ENCODE measurements around the gene PHF24. TPM values are rescaled to one million over a fixed set of nuclear protein-coding genes. Genes with fewer than 3 reads are reported as not detected.

Gene PHF24
- polyA plus RNA-seq, 1 of the 3 experiments (the other 2 are of a cell fraction), result not detected

GRCh38 chr9:34996905-34997279 lies 38.8 kb downstream of the PHF24 start:
- Histone ChIP-seq H3K4me1 (ENCODE audit: control insufficient read depth in 1 of 2, insufficient read depth in 2 of 2, low read depth in 1 of 2, low read length in 1 of 2) (peaks cover 21 to 30% of the 10 kb centered on the region in 2 experiments), H3F3A (replicated peaks; ENCODE audit: insufficient read depth) (peaks cover 21% of the 10 kb centered on the region), H3K4me2 (no peak overlapping the region), H3K9ac (no peak overlapping the region), H2AFZ (ENCODE audit: low read depth) (no peak overlapping the region), H4K20me1 (ENCODE audit: insufficient read depth) (no peaks in the 10 kb centered on the region), H3K36me3 (replicated peaks in 1 of 2; ENCODE audit: control insufficient read depth in 1 of 2, insufficient read depth in 2 of 2, low read length in 1 of 2) (peaks cover 7 to 24% of the 10 kb centered on the region in 2 experiments), H3K4me3 (ENCODE audit: low read depth in 2 of 2, low read length in 1 of 2) (no peak overlapping the region), H3K9me2 (no peaks in the 10 kb centered on the region), H3K79me2 (ENCODE audit: insufficient read depth) (no peaks in the 10 kb centered on the region), H3K27ac (ENCODE audit: low read depth in 2 of 2, low read length in 1 of 2) (no peak overlapping the region), H3K9me3 (no peaks in the 10 kb centered on the region), H3K27me3 (ENCODE audit: insufficient read depth) (no peaks in the 10 kb centered on the region)
- ChIA-PET CTCF (interaction anchor here (1.2 to 5.3 kb wide), 5 partner anchors 13 to 236 kb away, joined by 3 to 54 read pairs (median 7); partner anchors contain the start of gene PIGO), POLR2A (no interaction called here)
- 97% methylated on average over 10 of the region's 10 CpGs for WGBS (ENCODE audit: low lambda C conversion rate)
- no peak for TF ChIP-seq RCOR1 (IDR thresholded peaks at IDR 0.05; ENCODE audit: low read length)
- TF ChIP-seq MAX (IDR thresholded peaks at IDR 0.05; ENCODE audit: low read depth), result no peak
- no peak for TF ChIP-seq USF1 (IDR thresholded peaks at IDR 0.05; ENCODE audit: borderline replicate concordance, low read depth)
- TF ChIP-seq NFIC (IDR thresholded peaks at IDR 0.05; ENCODE audit: borderline replicate concordance), result no peak
- no peak for TF ChIP-seq MXI1 (IDR thresholded peaks at IDR 0.05; ENCODE audit: low read depth, low read length)
- no peak for DNase-seq

GRCh38 chr9:34997379-34997781 lies 39.3 kb downstream of the PHF24 start:
- no peaks in the 10 kb centered on the region for H3K27me3 ChIP-seq (ENCODE audit: insufficient read depth)
- no peaks in the 10 kb centered on the region for H3K9me3 ChIP-seq
- no peaks in the 10 kb centered on the region for H3K9me2 ChIP-seq
- H3K4me1 ChIP-seq (ENCODE audit: control insufficient read depth in 1 of 2, insufficient read depth in 2 of 2, low read depth in 1 of 2, low read length in 1 of 2), result peaks cover 16 to 26% of the 10 kb centered on the region in 2 experiments
- TF ChIP-seq POLR2AphosphoS5 (IDR thresholded peaks at IDR 0.05; ENCODE audit: low read depth, low read length), result no peak
- no peak for TF ChIP-seq FOXM1 (IDR thresholded peaks at IDR 0.05; ENCODE audit: low read depth)
- TF ChIP-seq GATA2 (CRISPR knock-in tag; IDR thresholded peaks at IDR 0.05), result no peak
- no peak for TF ChIP-seq EP300 (IDR thresholded peaks at IDR 0.05; ENCODE audit: borderline replicate concordance in 1 of 2, low read depth in 1 of 2, low read length in 1 of 2)
- no peak for TF ChIP-seq JUND (IDR thresholded peaks at IDR 0.05)
- TF ChIP-seq CHD2 (IDR thresholded peaks at IDR 0.05; ENCODE audit: low read length, partially characterized antibody), result no peak
- no peaks in the 10 kb centered on the region for H3K79me2 ChIP-seq (ENCODE audit: insufficient read depth)
- H3K4me2 ChIP-seq, result no peak overlapping the region
- CTCF ChIA-PET, result interaction anchor here (1.2 to 5.3 kb wide), 5 partner anchors 13 to 237 kb away, joined by 3 to 54 read pairs (median 7); partner anchors contain the start of gene PIGO
- H4K20me1 ChIP-seq (ENCODE audit: insufficient read depth), result no peaks in the 10 kb centered on the region
- H3K36me3 ChIP-seq (replicated peaks in 1 of 2; ENCODE audit: control insufficient read depth in 1 of 2, insufficient read depth in 2 of 2, low read length in 1 of 2), result peaks cover 7 to 24% of the 10 kb centered on the region in 2 experiments
- H3K27ac ChIP-seq (ENCODE audit: low read depth in 2 of 2, low read length in 1 of 2), result no peak overlapping the region
- no peak overlapping the region for H2AFZ ChIP-seq (ENCODE audit: low read depth)
- H3F3A ChIP-seq (replicated peaks; ENCODE audit: insufficient read depth), result peaks cover 17% of the 10 kb centered on the region
- peak; percentile 0 for DNase-seq
- no peak overlapping the region for H3K4me3 ChIP-seq (ENCODE audit: low read depth in 2 of 2, low read length in 1 of 2)
- POLR2A ChIA-PET, result interaction anchor here (0.6 kb wide), 1 partner anchor 74 kb away, joined by 3 read pairs; no protein-coding TSS in a partner anchor
- no peak overlapping the region for H3K9ac ChIP-seq

GRCh38 chr9:34998266-34998665 lies 40.2 kb downstream of the PHF24 start:
- DNase-seq, result no peak
- WGBS (ENCODE audit: low lambda C conversion rate), result 91% methylated on average over 3 of the region's 3 CpGs
- H3K9ac ChIP-seq, result no peak overlapping the region
- peaks cover 7 to 17% of the 10 kb centered on the region in 2 experiments; a peak in 3 of 4 replicates for H3K4me1 ChIP-seq (ENCODE audit: control insufficient read depth in 1 of 2, insufficient read depth in 2 of 2, low read depth in 1 of 2, low read length in 1 of 2)
- H3K9me2 ChIP-seq, result no peaks in the 10 kb centered on the region
- no peaks in the 10 kb centered on the region for H3K27me3 ChIP-seq (ENCODE audit: insufficient read depth)
- no peaks in the 10 kb centered on the region for H3K9me3 ChIP-seq
- ChIA-PET CTCF (interaction anchor here (0.6 to 5.3 kb wide), 6 partner anchors 14 to 238 kb away, joined by 3 to 54 read pairs (median 6); partner anchors contain the start of gene PIGO), POLR2A (no interaction called here)
- no peak overlapping the region for H3K4me2 ChIP-seq
- H3K79me2 ChIP-seq (ENCODE audit: insufficient read depth), result no peaks in the 10 kb centered on the region
- H3K4me3 ChIP-seq (ENCODE audit: low read depth in 2 of 2, low read length in 1 of 2), result no peak overlapping the region
- peaks cover 7 to 24% of the 10 kb centered on the region in 2 experiments for H3K36me3 ChIP-seq (replicated peaks in 1 of 2; ENCODE audit: control insufficient read depth in 1 of 2, insufficient read depth in 2 of 2, low read length in 1 of 2)
- no peak overlapping the region for H2AFZ ChIP-seq (ENCODE audit: low read depth)
- no peaks in the 10 kb centered on the region for H4K20me1 ChIP-seq (ENCODE audit: insufficient read depth)
- peaks cover 8% of the 10 kb centered on the region for H3F3A ChIP-seq (replicated peaks; ENCODE audit: insufficient read depth)
- H3K27ac ChIP-seq (ENCODE audit: low read depth in 2 of 2, low read length in 1 of 2), result no peak overlapping the region
- no peak for TF ChIP-seq NRF1 (IDR thresholded peaks at IDR 0.05; ENCODE audit: low read depth, low read length)
- TF ChIP-seq SMC3 (IDR thresholded peaks at IDR 0.05; ENCODE audit: low read depth, low read length), result no peak
- TF ChIP-seq MAX (IDR thresholded peaks at IDR 0.05; ENCODE audit: low read depth), result no peak
- no peak for TF ChIP-seq CTCF (IDR thresholded peaks at IDR 0.05)
- no peak for TF ChIP-seq POLR2AphosphoS5 (IDR thresholded peaks at IDR 0.05; ENCODE audit: low read depth, low read length)
- no peak for TF ChIP-seq SIN3A (IDR thresholded peaks at IDR 0.05; ENCODE audit: borderline replicate concordance, low read depth, low read length)
- TF ChIP-seq FOXM1 (IDR thresholded peaks at IDR 0.05; ENCODE audit: low read depth), result no peak
- TF ChIP-seq MEF2A (IDR thresholded peaks at IDR 0.05; ENCODE audit: borderline replicate concordance, low read depth), result no peak
- no peak for TF ChIP-seq IRF3 (IDR thresholded peaks at IDR 0.05; ENCODE audit: low read depth, low read length)
- TF ChIP-seq CHD2 (IDR thresholded peaks at IDR 0.05; ENCODE audit: low read length, partially characterized antibody), result no peak

Measured in SK-N-SH (cell line).